GM19328 (cell line): ENCODE measurements around the gene CPPED1.

Experiments
- ATAC-seq: cut with Tn5 transposase; IDR thresholded peaks from one replicate; pipeline ENCODE4 v1.9.1; 2021; ENCODE audit warnings: mild to moderate bottlenecking, moderate library complexity; ENCODE audit not compliant: unreplicated experiment

CPPED1 gene

GRCh38 chr16:12653820-12654392 lies 149.8 kb downstream of the CPPED1 start:
- no peak for ATAC-seq

DNA sequence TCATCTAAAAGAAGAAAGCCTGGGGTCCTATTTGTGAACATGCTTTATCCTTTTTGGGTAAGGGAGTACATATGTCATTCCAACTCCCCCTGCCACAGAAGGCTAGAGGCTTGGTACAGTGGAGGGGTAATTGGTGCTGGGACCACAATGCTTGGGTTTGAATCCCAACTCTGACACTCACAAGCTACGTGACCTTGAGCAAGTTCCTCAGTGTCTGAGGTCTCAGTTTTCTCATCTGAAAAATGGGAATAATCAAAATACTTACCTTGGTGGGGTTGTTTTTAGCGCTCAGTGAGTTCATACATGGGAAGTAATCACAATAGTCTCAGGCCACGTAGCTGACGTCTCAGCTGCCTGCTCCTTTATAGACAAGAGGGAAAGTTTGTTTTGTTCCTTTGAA lies 150.8 kb downstream of the CPPED1 start:
- no peak for ATAC-seq

DNA sequence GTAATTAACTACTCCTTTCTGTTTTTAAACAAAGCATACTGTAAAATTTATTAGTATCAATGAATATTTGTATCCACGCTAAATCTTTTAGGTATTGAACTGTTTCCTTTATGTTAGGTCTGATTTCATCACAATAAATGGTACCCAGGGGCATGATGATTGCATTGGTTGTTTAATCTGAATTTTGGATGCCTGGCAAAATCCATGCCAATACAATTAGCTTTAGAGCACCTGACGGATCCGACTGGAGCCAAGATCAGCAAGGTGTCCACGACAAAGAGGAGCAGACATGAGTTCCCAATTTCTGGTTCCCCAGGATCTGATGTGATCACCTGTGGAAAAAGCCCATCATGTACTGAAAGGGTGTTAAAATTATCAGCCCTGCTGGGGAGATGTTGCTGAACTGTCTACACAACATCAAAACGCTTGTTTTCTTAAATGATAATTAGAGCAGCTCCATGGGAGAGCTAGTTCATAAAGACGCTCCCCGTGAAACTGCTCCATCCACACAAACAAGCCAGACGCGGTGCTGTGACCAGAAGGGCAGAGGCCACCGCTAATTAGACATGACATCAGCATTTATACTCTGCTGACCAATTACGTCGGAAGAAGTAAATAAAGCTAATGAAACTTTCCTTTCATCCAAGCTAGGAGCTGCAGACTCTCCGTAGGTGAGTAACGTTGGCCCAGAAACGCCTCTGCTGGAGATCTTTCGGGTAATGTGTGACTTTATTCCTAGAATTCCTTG lies 151.7 kb downstream of the CPPED1 start:
- no peak for ATAC-seq

DNA sequence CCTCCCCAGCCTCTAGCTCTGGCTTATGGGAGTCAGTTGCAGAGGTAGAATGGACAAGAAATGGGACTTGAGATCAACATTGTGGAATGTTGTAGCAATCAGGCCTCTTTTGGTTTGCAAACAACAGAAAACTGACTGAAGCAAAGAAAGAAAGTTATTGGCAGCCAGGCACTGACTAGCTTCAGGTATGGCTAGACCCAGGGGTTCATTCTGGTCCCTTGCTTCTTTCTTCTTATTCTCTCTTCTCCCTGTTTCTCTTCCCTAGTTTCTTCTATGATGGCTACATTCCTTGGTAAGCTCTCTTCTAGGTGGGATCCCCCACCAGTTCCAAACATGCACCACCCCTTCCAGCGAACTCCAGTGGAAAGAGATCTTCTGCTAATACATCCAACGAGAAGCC lies 154.3 kb downstream of the CPPED1 start:
- no peak for ATAC-seq

DNA sequence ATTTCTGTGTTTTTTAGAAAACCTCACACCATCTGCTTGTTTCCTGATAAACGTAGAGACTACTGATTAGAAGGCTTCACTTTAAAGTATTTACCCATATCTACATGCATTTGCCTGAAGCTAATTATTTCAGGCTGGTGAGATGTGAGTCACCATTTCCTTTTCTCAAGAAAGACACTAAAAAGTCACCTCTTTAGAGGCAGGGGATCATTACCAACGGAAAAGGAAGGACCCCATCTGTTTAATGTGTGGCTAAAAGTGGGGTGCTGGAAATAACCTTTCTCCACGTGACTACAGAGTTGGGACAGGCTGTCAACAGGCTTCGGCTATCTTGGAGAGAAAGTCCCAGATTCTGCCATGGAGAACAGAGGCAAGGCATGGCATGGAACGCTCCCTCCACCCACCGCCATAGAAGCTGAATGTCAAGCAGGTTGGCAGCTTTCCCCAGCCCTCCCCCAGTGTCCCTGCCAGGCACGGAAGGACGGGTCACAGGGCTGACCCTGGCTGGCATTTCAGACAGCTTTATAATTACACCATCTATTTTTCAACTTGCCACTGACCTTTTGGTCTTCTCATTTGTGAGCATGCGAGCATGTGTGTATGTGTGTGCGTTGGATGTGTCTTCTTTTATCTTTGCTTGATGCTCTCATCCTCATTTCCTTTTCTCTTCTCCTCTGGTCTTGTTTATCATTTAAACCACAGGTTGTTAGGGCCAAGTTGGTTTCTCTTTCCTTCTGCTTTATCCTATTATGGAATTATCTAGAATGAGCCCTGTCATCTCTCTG lies 157.0 kb downstream of the CPPED1 start:
- ATAC-seq: no peak

DNA sequence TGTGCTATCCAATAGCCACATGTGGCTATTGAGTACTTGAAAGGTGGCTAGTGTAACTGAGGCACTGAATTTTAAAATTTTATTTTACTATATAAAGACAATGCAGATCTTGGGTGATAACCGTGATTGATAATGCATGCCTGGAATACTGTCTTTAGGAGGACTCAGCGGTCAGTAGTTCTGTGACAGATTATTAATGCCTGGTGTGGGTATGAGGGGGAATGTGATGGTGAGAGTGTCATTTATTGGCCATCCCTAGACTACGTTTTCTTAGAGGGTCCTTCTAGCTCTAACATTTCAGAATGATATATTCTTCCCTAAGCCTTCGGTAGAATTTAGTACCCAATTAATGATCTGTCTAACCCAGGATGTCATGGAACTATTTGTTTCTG lies 157.6 kb downstream of the CPPED1 start:
- ATAC-seq: no peak

GRCh38 chr16:12643034-12643455 lies 160.6 kb downstream of the CPPED1 start:
- no peak for ATAC-seq

- no peak for ATAC-seq
Measured at GRCh38 chr16:12639044-12639443, 164.6 kb downstream of the CPPED1 start.

GRCh38 chr16:12637002-12637401 lies 166.7 kb downstream of the CPPED1 start:
- no peak for ATAC-seq

DNA sequence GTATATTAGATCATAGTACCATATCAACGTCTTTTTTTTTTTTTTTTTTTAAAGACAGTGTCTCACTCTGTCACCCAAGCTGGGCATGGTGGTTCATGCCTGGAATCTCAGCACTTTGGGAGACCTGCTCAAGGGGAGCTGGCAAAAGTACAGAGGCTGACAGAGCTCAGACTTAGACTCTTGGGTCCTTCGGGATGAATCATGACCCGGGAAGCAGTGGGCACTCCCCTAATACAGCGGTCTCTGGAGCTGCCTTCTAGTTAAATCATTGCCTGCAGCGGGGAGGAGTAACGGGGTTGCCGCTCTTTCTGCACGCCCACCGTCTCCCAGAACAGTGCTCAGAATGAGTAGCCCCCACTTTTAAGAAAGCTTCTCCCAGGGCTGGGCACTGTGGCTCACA lies 174.4 kb downstream of the CPPED1 start:
- no peak for ATAC-seq

- ATAC-seq: no peak
Measured at GRCh38 chr16:12628536-12628935, 175.2 kb downstream of the CPPED1 start.

DNA sequence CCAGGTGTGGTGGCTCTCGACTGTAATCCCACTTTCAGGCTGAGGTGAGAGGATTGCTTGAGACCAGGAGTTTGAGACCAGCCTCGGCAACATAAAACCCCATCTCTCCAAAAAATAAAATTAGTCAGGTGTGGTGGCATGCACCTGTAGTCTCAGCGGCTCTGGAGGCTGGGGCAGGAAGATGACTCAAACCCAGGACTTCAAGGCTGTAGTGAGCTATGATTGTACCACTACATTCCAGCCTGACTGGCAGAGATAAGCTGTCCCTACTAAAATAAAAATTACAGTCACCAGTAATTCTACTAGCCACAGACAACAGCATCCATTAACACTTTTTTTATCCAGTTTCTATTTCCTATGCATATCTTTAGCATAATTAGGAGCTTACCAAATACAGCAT lies 176.3 kb downstream of the CPPED1 start:
- ATAC-seq: no peak

DNA sequence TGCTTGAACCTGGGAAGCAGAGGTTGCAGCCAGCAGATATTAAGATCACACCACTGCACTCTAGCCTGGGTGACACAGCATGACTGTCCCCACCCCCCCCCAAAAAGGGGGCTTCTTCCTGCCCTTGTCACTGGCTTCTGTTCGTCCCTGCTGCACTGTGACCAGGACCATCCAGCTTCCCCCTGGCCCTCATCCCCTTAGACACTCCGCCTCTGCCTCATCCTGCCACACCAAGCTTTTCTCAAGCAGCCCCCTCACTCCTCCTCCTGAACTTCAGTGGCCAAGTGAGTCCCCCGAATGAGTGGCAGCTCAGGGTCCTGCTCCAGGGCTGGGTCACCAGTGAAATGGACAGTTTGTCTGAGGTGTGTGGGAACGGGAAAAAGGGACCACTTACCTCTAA lies 177.3 kb downstream of the CPPED1 start:
- ATAC-seq: no peak

DNA sequence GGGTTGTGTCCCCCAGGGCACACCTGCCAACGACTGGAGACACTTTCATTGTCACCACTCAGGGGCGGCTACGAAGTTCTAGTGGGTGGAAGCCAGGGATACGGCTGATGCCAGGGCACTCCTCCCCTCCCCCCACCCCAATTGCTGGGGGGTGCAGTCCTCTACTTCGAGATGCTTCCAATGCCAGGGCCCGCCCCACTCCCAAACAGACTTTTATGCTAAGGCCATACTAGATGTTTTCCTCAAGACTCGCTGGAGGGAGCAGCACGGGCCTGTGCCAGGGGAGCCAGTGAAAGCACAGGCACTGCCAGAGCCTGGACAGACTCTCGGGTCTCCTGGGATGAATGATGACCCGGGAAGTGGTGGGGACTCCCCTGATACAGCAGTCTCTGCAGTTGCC lies 178.0 kb downstream of the CPPED1 start:
- ATAC-seq: no peak

DNA sequence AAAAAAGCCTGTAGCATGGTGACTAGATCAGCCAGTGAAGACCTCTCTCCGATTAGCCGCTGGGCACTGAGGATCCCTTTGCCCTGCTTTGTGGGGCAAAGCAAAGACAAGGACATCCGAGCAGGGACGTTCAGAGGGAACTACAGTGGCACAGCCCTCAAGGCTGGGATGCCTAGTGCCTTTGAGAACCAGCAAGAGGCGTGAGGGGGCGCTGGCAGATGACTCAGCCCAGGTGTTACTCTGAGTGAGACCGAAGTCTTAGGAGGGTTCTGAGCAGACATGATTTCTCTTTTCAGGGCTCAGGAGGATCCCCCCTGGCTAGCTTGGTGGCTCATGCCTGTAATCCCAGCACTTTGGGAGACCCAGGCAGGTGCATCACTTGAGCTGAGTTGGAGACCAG lies 178.6 kb downstream of the CPPED1 start:
- no peak for ATAC-seq

DNA sequence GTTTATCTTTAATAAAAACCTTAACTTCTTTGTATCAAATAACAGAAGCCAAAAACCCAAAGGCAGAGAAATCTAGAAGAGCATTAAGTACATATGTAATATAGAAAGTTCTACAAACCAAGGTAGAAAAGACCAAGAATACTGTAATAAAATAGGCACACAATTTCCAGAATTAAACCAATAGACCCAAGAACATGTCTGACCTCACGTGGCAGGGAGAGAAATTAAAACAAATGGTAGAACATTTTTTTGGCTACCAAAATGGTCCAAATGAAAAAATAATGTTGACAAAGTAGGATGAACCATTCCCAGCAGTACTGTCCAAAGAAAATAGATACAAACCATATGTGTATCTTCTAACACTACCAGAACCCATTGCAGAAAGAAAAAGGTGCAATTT lies 183.5 kb downstream of the CPPED1 start:
- ATAC-seq: no peak

DNA sequence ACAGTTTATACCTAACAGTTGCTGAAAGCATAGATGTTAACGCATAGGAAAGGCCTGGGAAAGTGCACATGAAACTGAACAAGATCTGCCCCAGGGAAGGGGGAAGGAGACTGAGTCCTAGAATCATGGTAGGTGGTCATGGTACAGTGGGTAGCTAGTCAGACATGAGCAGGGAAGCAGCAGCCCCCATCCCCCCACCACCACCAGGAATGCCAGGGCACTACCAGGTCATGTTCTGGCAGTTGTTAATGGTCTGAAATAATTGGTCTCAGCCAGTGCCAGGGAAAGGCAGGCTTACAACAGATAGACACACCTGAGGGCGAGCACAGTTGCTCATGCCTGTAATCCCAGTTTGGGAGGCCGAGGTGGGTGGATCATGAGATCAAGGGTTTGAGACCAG lies 185.2 kb downstream of the CPPED1 start:
- no peak for ATAC-seq

- ATAC-seq: no peak
Measured at GRCh38 chr16:12617401-12617819, 186.3 kb downstream of the CPPED1 start.

DNA sequence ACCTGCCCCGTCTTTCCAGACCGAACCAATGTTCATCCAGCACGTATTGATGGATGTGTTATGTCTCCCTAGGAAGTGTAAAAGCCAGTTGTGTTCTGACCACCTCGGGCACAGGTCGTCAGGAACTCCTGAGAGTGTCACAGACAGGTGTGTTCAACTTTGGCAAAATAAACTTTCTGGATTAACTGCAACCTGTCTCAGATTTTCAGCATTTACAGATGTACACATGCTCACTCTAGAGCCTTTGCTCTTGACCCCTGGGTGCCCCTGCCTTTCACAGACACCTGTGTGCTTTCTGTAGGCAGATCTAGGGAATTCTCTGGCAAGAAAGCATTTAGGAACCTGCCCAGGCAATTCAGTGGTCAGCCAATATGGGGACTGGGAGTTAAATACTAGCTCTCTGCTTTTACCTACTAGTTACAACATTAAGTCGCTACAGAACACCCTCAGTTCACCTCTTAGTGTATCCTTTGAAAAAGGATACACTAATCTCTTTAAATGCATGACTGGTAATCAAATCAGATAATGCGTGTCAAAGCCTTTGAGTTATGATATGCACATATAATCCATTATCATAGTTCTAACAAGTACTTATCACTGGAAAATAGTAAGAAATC lies 188.9 kb downstream of the CPPED1 start:
- ATAC-seq: no peak

- ATAC-seq: no peak
Measured at GRCh38 chr16:12613992-12614661, 189.6 kb downstream of the CPPED1 start.
